Measurements from ENCODE around the gene ZNF638.
"Not testable (repeated sequence)": the region's sequence is repeated elsewhere in the genome, so short reads cannot be mapped to it uniquely, and the experiment has no call there.

Gene ZNF638

DNA sequence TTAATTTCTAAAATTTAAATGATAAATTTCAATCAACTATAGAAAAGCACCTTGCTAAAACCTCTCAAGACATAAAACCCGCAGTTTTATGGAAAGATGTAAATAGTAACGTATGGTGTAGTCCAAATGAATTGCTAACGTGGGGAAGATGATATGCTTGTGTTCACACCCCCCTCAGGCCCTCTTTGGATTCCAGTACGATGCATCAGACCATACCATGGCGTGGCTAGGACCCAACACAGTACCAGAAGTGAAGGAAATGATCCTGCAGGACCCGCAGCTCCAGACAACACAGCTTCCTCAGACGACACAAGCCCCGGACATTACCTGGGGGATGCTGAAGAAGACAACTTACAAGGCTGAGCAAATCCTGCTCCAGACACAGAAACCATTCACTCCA lies 61.6 kb downstream of the ZNF638 start:
- no peak for DNase-seq (ENCODE audit: low read depth in 1 of 2, low spot score in 1 of 2)

DNA sequence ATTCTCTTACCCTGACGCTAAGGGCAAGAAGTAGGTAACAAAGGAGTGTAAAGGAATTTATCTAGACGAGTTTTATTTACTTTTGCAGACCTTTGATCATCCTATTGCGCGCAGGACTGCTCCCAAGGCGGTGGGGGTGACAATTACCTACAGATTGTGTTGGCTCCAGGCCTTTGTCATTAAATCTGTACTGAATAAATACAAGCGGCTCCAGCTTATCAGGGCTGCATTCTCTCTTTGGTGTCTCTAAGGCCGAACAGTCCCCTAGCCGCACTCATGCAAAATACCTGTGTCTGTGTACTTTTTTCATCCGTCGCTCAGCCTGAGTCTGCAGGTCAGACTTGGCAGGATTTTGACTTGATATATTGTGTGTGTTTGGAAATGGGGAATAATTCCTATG lies 63.9 kb downstream of the ZNF638 start:
- DNase-seq (ENCODE audit: low read depth in 1 of 2, low spot score in 1 of 2) = no peak

DNA sequence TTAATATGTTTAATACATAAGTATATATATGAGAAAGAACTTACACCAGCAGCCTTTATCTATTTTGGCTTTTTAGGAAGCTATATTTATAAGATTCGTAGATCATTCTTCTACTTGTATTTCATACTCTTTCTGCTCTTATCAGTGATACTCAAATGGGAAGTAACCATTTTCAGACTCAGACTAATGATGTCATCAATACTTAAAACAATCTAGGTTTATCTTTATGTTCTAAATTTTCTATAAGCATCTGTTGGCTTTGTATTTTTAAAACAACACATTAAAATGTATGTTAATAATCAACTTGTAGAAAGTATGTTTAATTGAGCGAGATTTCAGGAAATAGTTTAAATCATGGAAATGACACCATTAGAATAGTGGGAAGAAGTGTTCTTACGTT lies 70.8 kb downstream of the ZNF638 start:
- no peak for DNase-seq (ENCODE audit: low read depth in 1 of 2, low spot score in 1 of 2)

DNA sequence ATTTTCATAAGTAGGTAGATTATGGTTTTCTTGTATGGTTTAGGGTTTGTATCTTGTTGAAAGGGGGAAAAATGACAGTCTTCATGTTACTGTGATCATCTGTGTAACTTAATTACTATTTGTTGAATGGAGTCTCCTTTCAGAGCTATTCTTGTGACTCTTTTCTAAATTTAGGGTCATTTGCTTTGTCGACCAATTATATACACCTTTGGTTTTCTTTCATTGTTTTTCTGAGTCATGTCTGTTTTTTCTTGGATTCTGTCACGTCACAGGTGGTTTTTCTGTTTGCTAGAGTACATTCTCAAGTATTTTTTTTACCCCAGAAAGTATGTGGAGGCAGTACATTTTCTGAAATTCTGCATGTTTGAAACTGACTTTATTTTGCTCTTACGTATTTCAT lies 78.0 kb downstream of the ZNF638 start:
- DNase-seq (ENCODE audit: low read depth in 1 of 2, low spot score in 1 of 2) = no peak

DNA sequence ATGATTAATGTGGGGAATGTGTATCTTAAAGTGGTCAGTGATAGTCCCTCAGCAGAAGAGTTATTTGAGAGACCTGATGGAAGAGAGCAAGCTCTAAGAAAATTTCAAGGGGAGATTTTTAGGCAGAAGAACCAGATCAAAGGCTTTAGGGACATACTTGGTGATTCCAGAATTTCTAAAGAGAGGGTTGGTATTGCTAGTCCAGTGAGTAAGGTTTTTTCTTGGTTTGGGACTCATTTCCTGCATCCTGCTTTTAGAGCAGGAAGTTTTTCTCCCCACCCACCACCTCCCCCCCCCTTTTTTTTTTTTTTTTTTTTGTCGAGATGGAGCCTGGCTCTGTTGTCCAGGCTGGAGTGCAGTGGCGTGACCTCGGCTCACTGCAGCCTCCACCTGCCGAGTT lies 79.1 kb downstream of the ZNF638 start:
- DNase-seq (ENCODE audit: low read depth in 1 of 2, low spot score in 1 of 2) = no peak

DNA sequence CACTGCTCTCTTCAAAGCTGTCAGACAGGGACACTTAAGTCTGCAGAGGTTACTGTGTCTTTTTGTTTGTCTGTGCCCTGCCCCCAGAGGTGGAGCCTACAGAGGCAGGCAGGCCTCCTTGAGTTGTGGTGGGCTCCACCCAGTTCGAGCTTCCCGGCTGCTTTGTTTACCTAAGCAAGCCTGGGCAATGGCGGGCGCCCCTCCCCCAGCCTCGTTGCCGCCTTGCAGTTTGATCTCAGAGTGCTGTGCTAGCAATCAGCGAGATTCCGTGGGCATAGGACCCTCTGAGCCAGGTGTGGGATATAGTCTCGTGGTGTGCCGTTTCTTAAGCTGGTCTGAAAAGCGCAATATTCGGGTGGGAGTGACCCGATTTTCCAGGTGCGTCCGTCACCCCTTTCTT lies 85.3 kb downstream of the ZNF638 start:
- not testable (repeated sequence) for DNase-seq (ENCODE audit: low read depth in 1 of 2, low spot score in 1 of 2)

DNA sequence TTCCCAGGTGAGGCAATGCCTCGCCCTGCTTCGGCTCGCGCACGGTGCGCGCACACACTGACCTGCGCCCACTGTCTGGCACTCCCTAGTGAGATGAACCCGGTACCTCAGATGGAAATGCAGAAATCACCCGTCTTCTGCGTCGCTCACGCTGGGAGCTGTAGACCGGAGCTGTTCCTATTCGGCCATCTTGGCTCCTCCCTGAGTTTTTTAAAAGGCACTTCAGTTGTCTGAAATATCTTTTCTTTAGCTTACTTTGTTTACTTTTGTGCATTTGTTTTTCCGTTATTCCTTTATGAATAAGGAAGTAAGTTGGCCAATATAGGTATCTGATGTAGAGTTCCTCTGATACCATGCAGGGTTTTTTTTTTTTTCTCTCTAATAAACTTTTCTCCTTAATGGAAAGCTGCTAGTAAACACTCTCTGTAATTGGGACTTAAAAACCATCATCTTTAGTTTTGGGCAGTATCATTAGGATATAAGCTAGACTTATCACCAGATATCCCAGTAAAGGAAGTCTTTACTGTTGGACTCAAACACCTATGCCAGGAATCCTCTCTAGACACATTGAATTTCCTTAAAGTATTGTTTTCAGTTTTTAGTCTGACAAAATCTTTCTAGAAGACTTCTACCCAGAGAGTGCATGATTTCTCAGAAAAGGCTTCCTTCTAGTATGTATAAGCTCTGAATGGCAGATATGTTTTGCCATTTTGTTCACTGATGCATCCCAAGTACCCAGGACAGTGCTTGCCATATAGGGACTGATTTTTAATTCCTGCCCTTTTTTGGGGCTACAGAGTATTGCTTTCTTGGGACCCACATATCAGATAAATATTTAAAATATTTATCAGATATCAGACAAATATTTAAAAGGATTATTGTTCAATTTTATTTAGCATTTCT lies 86.0 kb downstream of the ZNF638 start:
- DNase-seq (ENCODE audit: low read depth in 1 of 2, low spot score in 1 of 2) = no peak

DNA sequence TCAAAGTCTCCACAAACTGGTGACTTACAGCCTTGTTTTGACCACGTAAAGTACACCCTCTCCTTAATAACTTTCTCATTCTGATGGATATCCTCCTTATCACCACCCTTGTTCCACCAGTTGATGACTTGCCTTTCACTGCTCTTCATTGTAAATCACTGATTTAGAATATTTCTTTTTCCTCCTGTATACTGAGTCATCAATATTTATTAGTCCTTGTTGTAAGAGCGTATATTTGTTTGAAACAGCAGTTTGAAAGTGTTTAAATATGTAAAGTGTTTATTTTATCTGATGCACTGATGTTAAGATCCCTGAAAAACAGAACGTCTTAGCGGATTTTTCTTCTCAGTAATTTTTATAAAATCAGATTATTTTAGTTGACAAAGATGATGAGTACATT lies 87.6 kb downstream of the ZNF638 start:
- no peak for DNase-seq (ENCODE audit: low read depth in 1 of 2, low spot score in 1 of 2)

DNA sequence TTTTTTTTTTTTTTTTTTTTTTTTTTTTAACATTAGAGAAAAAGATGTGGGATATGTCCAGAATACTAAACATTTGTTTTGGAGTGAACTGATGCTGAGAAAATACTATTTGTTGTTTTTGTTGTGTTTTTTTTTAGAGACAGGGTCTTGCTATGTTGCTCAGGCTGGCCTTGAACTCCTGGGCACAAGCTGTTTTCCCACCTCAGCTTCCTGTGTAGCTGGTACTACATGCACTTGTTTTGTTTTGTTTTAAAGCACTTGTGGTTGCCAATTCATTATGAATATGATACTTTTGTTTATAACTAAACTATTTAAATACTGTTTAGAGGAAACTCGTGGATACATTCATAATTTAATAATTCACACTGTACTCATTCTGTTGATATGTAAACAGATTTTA lies 88.4 kb downstream of the ZNF638 start:
- no peak for DNase-seq (ENCODE audit: low read depth in 1 of 2, low spot score in 1 of 2)

DNA sequence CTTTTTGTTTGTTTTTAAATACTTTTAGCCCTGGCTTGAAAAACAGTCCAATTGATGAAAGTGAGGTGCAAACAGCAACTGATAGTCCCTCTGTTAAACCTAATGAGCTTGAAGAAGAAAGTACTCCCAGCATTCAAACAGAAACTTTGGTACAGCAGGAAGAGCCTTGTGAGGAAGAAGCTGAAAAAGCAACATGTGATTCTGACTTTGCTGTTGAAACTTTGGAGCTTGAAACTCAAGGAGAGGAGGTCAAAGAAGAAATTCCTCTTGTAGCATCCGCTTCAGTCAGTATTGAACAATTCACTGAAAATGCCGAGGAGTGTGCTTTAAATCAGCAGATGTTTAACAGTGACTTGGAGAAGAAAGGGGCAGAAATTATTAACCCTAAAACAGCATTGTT lies 91.2 kb downstream of the ZNF638 start:
- no peak for DNase-seq (ENCODE audit: low read depth in 1 of 2, low spot score in 1 of 2)

DNA sequence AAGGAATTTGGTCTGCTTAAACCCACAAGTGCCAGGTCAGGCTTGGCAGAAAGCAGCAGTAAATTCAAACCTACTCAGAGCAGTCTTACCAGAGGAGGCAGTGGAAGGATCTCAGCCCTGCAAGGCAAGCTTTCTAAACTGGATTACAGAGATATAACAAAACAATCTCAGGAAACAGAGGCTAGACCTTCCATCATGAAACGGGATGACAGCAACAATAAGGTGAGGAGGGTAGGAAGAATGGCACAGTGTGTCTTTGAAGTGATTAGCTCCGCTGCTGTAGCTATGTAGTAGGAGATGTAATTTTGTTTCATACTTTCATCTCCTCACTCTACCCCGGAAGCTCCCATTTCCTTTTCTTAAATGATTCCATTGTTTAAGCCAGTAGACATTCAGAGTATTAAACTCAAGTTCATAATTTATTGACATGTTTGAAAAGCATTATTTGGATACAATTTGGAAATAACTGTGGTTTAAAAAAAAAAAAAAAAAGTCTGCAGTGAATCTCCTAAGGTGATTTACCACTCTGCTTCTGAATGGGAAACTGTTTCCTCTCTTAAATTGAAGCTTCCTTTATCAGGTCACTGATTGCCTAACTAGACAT lies 92.3 kb downstream of the ZNF638 start:
- no peak for DNase-seq (ENCODE audit: low read depth in 1 of 2, low spot score in 1 of 2)

DNA sequence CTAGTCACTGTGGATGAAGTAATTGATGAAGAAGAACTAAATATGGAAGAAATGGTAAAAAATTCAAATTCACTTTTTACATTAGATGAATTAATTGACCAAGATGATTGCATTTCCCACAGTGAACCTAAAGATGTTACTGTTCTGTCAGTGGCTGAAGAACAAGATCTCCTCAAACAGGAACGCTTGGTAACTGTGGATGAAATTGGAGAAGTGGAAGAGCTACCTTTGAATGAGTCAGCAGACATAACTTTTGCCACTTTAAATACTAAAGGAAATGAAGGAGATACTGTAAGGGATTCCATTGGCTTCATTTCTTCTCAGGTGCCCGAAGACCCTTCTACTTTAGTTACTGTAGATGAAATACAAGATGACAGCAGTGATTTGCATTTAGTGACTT lies 95.1 kb downstream of the ZNF638 start:
- no peak for DNase-seq (ENCODE audit: low read depth in 1 of 2, low spot score in 1 of 2)

DNA sequence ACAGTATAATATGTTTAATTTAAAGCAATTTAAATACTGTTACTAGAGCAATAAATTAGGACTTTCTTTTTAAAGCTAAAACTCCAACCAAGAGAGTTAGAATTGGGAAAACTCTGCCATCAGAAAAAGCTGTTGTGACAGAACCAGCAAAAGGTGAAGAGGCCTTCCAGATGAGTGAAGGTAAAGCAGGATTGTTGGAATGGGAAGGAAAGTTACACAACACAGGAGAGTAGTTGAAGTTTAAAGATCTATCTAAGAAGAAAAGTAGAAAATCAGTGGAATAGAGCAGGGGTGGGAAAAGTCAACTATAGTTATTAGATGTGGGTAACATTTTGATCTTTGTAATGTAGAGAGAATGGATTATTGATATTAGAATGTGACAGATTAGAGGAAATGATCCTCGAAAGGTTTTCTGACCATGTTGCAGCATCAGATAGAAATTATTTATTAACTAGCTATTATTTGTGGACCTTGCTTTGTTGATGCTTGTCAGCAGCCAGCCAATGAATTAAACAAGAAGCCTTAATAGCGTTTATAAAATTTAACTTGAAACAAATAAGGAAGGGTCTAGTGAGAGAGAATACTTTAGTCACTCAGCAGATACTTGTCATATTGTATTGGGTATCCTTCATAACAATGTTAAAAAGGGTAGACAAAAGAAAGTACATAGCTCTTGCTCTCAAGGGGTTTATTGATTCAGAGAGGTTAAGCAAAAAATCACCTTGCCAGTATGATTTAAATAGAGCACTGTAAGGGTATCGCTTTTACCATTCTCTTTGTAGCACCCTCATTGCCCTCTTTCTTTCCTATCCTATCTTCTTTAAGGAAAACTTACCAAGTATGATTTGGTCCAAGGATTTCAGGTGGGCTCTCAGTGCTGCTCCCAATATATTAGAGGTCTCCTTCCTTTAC lies 97.1 kb downstream of the ZNF638 start:
- no peak for DNase-seq (ENCODE audit: low read depth in 1 of 2, low spot score in 1 of 2)

DNA sequence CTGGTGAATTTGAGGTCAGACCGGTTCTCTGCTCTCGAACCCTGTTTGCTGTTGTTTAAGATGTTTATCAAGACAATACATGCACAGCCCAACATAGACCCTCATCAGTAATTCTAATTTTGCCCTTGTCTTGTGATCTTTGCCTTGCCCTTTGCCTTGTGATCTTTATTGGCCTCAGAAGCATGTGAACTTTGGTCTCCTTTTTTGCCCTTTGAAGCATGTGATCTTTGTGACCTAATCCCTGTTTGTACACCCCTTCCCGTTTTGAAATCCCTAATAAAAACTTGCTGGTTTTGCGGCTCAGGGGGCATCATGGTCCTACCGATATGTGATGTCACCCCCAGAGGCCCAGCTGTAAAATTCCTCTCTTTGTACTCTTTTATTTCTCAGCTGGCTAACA lies 113.6 kb downstream of the ZNF638 start:
- not testable (repeated sequence) for DNase-seq (ENCODE audit: low read depth in 1 of 2, low spot score in 1 of 2)

DNA sequence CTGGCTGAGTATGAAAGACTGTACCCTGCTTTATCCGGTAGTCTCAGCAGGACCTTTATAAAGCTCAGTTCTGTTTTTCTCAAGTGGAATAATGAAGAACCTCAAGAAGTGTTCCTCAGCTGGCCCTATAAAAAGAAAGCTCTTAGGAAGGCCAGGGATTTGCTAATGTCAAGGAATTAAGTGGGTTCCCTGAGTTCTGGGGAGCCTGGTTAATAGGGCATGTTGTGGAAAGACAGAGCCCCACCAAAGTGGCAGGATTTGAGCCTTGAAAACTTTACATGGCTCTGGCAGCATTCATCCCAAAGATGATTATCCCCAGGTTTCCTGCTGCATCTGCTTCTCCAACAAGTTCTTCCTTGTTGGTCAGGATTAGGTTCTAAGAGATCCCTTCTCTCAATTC lies 114.9 kb downstream of the ZNF638 start:
- DNase-seq (ENCODE audit: low read depth in 1 of 2, low spot score in 1 of 2) = no peak

DNA sequence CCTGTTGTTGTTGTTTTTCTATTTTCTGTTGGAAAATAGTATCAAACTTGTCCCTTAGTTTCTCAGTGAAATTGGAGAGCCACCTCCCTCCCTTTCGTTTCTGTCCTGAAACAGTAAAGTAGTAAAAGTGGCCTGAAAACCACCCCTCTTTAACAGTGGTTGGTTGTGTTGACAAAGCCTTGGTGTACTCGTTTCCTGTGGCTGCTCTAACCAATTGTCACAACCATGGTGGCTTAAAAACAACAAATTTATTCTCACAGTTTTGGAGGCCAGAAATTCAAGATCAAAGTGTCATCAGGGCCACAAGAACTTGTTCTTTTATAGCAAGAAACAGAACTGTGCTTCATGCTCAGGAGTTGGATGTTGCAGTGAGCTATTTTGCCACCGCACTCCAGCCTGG lies 117.8 kb downstream of the ZNF638 start:
- no peak for DNase-seq (ENCODE audit: low read depth in 1 of 2, low spot score in 1 of 2)

DNA sequence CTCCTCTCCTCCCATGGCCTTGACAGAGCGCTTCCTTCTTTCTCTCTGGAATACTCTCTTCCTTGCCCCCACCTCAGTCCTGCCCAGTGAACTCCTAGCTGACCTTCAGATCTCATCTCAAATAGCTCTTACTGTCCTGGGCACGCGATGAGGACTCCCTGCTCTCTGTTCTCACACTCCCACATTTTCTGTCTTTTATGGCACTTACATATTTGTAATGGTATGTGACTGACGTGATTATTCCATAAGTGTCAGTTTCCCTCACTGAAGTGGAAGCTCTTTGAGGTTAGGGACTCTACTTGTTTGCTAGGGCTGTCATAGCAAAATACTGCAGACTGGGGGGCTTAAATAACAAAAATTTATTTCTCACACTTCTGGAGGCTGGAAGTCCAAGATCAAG lies 120.1 kb downstream of the ZNF638 start:
- DNase-seq (ENCODE audit: low read depth in 1 of 2, low spot score in 1 of 2) = no peak

DNA sequence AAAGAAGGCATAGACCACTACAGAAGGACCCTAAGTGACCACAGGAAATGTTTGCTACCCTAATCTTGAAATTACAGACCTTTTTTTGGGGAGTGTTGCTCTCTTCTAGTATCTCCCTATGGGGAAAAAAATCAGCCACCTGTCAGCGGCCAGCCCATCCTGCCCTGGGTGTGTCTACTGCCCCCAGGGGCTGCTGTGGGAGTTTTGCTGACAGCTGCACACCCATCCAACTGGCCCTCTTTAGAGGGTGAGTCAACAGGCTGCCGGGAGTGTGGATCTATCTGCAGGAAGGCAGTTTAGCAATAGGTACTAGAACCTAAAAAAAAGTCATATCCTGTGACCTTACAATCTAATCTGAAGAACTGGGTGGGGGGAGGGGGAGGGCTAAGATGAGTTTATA lies 121.0 kb downstream of the ZNF638 start:
- no peak for DNase-seq (ENCODE audit: low read depth in 1 of 2, low spot score in 1 of 2)

DNA sequence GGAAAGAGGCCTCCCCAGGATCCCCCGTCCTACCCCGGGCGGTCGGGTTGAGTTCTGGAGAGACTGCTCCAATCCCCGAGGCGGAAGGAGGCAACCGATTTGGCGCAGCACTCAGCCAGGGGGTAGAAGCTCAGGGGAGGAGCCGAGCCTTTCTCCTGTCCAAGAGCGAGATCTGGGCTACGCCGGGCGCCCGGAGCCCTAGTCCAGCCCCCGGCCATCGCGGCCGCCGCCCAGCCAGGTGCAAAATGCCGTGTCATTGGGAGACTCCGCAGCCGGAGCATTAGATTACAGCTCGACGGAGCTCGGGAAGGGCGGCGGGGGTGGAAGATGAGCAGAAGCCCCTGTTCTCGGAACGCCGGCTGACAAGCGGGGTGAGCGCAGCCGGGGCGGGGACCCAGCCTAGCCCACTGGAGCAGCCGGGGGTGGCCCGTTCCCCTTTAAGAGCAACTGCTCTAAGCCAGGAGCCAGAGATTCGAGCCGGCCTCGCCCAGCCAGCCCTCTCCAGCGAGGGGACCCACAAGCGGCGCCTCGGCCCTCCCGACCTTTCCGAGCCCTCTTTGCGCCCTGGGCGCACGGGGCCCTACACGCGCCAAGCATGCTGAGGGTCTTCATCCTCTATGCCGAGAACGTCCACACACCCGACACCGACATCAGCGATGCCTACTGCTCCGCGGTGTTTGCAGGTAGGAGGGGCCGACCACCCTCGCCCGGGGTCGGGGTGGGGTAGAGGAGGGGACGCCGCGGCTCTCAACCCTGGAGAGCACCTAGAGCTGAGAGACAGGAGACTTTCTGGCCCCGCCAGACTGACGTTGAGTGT lies 122.0 kb downstream of the ZNF638 start, which contains the start of gene DYSF:
Gene DYSF (plus strand): TSS at position 158 of the 817 bp plus-strand sequence.
- DNase-seq (ENCODE audit: low read depth in 1 of 2, low spot score in 1 of 2) = no peak

DNA sequence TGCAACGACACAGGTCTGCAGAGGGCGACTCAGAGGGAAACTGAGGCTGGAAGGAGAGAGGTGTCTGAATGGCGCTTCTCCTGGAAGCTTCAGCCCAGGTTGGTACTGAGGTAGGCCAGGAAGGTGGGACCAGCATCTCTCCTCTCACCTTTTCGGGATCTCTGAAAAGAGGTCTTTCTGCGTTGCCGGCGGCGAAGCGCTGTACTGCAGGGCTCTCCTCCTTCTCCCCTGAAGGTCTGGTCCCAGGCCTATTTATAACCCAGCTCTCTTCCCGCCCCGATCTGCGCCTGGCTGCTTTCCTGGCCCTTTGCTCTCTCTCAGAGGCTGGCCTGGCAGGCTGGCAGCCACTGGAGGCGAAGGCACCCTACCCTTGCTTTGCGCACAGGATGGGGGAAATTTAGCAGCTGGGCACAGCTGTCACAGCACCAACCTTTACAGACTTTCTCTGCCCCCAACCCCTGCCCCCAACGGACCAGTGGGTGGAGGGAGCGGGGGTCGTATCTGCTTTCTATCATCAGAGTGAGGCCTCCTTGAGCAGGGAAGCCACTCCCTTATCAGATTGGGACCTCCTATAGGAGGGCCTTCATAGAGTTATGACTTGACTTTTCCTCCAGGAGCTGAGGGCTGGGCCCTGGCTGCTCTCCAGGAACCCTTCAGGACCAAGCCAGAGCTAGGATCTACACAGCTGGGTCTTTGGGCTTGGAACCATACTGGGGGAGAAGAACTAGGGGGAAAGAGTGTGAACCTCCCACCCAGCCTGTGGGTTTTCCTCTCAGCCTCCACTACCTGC lies 122.8 kb downstream of the ZNF638 start:
- no peak for DNase-seq (ENCODE audit: low read depth in 1 of 2, low spot score in 1 of 2)

Measured in activated CD4-positive, alpha-beta T cell treated with anti-CD3 and anti-CD28 coated beads, Interleukin-2, amount 50 U/mL, for 24 hours (primary cell).